Stimulated activated CD4-positive, alpha-beta T cell treated with anti-CD3 and anti-CD28 coated beads, TNF-alpha, amount 100 ng/mL, for 48 hours (primary cell): ENCODE data around the gene DCLK1.

Experiments used
- DNase-seq, 3 donors: peaks; one replicate each; pipeline ENCODE4 v3.0.0-alpha.2; 2020; ENCODE audit warnings: low read depth in 3 of 3

The DCLK1 gene

DNA sequence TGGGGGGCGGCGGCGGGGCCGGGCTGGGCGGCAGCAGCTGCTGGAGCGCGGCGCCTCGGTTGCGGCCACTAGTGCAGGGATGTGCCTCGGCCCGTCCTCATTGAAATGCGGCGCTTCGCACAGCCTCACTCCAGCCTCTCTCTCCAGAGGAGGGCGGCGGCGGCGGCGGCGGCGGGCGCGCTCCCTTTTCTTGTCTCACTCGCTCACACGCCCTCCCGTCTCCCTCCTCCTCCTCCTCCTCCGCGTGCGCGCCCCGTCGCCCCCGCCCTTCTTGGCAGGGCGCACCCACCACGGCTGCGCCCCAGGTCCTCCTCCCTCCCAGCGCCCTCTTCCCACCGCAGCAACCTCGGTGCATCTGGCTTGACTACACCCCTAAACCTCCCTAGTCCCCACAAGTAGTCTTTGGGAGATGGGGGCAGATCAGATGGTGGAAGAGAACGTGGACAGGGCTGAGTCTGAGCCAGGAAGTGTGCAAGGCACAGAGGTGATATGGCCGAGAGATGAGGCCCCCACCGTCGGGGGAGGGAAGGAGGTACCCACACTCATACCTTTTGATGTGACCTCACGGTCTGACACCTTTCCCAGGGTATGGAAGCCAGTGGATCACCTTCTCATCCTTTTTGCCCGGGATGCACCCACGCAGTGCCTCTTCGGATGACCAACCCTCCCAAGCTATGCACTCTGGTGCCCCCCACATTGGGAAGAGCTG, at the start of gene DCLK1:
Gene DCLK1 (minus strand): TSS at position 161 of the 709 bp plus-strand sequence.
- DNase-seq: no peak

- no peak for DNase-seq
These were observed 44.4 kb upstream of the DCLK1 start for GRCh38 chr13:36175621-36176020.

DNA sequence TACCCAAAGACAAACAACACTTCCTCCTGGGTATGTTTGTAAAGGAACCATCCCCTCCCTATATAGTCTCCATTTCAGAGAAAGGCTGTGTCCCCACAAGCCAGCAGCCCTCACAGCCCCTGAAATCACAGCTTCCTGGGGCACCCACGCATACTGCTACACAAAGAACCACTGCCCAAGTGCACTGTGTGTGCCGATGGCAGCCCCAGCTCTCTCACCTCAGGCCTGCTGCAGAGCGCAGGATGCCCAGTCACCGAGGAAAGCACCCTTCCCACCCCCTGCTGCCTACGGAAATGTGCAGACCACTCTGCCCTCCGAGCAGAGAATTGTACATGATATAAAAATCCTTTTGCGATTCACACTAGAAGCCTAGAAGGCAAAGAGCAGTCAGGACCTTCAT, 43.7 kb upstream of the DCLK1 start:
- no peak for DNase-seq

DNA sequence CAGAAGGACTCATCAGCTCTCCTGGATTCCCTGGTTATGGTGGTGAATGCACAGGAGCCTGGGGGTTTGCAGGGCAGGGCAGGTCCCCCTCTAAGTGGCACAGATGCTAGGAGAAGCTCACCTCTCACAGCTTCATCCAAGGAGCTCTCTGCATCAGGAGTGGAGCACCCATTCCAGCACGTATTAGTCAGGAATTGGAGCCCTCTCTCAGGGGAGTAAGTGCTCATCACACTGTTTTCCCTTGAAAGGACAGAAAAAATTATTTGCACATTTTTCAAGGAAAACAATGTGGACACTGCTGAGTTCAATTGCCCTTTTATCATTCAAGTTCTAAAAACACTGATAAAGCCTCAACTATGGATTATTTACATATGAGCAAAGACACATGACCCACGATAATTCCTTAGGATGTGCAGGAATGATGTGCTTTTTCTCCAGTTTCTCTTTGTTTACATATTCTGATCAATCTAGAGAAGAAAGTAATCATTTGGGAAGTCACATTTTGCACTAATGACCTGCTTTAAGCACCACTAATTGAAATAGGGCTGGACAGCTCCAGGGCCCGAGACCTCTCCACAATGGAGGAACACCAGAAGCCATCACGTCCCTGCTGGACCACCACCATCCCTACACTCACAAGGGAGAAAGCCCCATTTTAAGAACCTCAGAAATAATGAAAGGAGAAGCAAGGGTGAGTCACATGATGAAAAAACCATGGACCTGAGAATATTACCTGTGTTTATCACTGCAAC, 42.6 kb upstream of the DCLK1 start:
- DNase-seq: no peak

GRCh38 chr13:36166046-36166445, 34.9 kb upstream of the DCLK1 start:
- DNase-seq: no peak

GRCh38 chr13:36163809-36164308, 32.7 kb upstream of the DCLK1 start:
- DNase-seq: no peak

GRCh38 chr13:36163286-36163685, 32.1 kb upstream of the DCLK1 start:
- DNase-seq: no peak

DNA sequence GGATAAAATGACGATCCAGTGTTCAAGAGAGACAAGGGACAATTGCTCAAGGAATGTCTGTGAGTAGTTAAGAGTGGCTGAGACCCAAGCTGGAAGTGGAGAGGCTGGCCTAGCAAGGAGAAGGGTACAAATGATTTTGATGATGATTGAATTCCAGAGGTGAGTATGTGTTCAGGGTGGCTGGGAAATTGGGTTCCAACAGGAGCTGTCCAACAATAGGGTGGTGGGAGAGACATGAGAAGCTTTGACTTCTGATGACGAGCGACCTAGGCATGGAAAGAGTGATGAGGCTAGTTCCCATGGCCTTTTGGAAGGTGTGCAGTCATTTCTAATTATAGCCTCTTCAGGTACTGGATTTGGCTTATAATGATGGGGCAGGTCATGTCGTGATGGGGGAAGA, 29.1 kb upstream of the DCLK1 start:
- no peak for DNase-seq

DNA sequence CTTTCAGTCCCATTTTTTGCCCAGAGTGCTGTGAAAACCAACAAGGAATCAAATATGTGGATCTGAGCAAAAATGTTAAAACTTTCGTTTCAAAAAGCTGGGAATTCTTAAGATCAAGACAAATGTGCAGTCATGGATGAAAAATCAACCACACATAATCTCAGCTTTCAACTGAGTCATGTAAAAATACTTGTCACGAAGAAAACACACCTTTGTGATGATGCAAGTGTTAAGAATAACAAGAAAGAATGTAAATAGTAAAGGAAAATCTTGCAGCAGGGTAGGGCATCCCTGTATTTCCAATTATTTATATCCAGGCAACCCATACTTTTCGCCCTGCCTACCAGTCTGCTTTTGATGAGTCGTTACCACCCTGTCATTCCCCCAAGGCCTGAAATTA, 27.4 kb upstream of the DCLK1 start:
- no peak for DNase-seq

DNA sequence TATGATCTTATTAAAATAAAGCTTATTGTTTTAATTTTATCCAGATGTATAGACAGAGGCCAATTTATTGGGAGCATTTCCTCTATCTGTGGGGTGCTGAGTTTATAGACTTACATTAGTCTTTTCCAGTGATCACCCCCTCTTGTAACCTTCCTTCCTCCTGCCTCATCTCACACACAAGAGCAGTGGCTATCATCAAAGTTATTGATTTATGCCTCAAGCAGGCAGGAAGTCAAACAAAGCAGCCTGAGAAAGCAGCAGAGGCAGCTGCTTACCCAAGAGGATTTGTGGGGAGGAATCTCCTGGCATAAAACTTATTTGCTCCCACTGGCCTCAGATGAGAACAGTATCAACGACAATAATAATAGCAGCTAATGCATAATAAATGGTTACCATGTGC, 26.3 kb upstream of the DCLK1 start:
- DNase-seq: no peak

DNA sequence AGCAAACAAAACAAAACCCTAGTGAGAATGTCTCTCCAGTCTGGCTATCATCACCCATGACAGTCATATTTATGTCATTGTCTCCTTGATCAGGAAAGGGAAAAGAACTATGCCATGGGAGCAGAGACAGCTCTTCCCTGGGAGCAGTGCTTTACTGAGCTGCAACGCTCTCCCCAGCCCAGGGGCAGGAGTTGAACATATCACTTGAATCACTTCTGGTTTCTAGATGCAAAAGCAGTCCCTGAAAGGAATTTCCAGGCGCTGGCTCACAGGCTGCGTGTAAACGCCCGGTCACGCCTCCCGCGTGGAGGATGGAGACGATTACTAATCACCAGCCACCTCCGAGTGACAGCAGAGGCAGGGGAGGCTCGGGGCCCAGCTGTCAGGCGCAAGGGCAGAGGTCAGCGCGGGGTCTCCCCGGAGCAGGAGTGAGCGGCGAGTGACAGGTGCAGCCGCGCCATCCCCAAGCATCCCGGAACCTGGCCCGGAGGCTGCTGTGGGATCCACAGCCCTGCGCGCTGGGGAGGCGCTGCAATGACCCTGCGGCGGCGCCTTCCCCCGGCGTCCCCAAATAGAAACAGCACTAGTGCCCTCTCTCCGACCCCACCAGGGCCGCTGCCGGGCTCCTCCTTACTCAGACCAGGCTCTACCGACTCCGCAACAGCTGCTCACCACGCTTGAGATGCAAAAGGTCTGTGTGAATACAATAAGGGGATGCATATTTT, 23.5 kb upstream of the DCLK1 start:
- DNase-seq: no peak

- no peak for DNase-seq
These were observed 20.4 kb upstream of the DCLK1 start for GRCh38 chr13:36151591-36151990.

DNA sequence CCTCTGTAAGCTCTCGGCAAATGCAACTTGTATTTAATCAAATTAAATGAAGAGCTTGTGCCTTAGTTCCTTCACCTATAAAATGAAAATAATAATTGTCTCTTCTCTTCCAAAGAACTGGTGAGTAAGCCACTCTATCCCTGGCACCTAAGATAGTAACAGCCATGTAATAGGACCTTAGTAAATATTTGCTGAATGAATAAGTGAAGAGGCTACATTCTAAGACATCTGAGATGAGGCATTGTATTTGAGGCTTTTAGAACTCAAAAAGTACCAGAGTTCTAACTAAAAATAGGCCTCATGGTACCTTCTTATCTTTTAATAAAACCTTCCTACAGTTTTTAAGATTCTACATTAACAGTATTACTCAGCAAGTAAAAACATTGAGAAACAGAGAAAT, 17.3 kb upstream of the DCLK1 start:
- no peak for DNase-seq

- DNase-seq: no peak
These were observed 16.1 kb upstream of the DCLK1 start for GRCh38 chr13:36147330-36147729.

DNA sequence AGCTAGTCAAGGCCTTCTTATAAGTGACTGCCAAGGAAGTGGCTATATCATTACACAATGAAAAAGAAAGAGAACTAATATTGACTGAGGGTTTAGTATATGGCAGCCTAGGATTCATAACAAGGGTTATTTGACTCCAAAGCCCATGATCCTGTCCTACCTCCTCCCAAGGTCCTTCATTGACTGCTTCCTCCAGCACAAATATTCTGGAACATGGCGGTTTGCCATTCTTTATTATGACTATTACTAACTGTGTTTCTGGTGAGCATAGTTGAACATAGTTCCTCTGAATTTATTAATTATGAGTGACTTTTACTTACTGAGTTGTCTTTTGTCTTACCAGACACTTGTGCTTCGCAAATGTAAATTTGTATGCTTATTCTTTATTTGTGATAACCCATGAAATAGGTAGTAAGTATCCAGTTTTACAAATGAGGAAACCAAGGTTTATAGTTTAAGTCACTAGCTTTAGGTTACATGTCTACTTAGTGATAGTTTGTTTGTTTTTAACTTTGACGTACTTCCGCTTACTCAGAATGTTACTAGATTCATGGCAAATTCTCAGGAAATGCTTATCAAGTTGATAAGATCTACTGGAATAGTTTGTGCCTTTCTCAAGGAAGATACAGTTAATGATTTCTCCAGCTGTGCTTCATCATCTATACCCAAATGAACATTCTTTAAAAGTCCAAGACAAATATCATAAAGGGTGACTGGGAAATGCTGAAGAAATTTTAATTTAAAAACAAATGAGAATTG, 15.5 kb upstream of the DCLK1 start:
- DNase-seq: no peak

DNA sequence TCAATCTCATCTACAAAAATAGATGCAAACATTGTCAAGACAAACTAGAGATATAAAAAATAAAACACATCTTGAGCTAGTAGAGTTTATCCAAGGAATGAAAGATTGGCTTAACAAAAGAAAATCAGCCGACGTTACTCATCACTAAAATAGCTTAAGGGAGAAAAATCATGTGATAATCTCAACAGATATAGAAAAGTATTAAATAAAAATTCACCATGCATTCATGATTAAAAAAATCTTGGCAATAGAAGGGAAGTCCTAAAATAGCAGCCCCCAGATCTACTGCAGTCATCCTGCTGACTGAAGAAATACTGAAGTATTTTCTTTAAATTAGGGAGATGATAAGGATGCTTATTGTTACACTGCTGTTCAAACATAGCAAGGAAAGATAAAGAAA, 12.6 kb upstream of the DCLK1 start:
- no peak for DNase-seq

- no peak for DNase-seq
These were observed 11.6 kb upstream of the DCLK1 start for GRCh38 chr13:36142735-36143134.

DNA sequence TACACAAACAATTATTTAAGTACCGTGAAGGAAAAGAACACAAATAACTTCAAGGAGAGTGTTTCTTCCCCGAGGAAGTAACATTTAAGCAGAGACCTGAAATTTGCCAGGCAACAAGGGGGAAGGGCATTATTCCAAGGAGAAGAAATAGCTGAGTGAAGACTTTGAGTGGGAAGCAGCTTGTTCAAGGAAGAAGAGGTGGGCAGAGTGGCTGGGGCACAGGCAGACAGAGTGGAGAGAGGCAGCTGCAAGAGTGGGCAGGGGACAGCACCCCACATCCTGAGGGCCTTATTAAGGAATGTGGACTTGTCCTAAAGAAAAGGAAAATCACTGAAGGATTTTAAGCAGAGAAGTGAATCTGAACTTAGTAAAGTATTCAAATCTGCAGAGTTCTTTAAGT, 4.7 kb upstream of the DCLK1 start:
- DNase-seq: no peak

DNA sequence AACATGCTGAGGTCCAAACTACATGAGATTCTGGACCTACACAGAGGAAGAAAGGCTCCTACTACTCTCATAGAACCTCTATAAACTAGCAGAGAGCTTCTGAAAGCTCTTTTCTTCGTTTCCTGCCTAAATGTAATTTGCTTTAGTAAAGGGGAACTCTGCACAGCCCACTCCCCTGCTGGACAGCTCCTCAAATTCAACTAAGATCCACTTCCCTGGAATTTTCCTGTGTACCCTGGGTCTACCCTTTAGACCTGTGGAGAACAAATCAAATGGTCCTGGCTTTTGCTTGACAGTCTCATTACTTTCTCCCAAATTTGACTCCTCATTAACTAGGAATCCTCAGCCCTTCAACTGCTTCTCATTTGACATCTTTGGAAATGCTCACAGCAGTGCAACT, 3.5 kb upstream of the DCLK1 start:
- no peak for DNase-seq

- no peak for DNase-seq
These were observed 2.9 kb upstream of the DCLK1 start for GRCh38 chr13:36133950-36134626.

DNA sequence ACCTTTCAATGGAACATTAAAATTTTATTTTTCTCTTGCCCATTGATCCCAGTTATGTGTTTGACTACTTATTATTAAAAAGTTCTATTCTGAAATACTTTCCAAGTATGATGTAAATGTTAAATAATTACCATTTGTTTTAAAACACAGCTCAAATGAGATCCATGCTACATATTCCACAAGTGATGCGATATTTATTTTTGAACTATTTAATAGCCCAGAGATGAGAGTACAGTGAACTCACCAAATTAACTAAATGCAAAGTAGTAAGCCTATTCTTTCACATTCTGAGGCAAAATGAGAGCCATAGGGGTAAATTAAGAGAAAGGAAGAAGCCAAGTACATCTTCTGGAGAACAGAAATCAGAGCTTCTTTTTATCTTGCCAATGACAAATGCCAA, 1.2 kb upstream of the DCLK1 start:
- DNase-seq: no peak
